PC-3 (cell line): Measurements from ENCODE around the gene TMEM106B. TPM values are rescaled to one million over a fixed set of nuclear protein-coding genes. Genes with fewer than 3 reads are reported as not detected.
A peak's percentile ranks its signal among the peaks of the same experiment; 100 is the strongest.

ENCODE experiments used
- ATAC-seq: fragments of 200-7000 bp; cut with Tn5 transposase; 2 replicates; pipeline ENCODE4 v1.9.1; 2020; ENCODE audit warnings: mild to moderate bottlenecking, moderate library complexity
- BruUV-seq: library from RNA; stranded (reverse); fragments of 400-500 nt; replicated peaks from 2 replicates; lab custom pipeline; 2021; lab: Mats Ljungman, UMichigan
- CTCF ChIA-PET: fragments of 300-600 bp; sonication (Branson Sonifier 250); formaldehyde crosslinking; loops from one replicate; lab custom pipeline; 2022; ENCODE audit warnings: antibody characterized with exemption; lab: Charles Lee
- POLR2A ChIA-PET: fragments of 300-600 bp; sonication (Branson Sonifier 250); formaldehyde crosslinking; loops from one replicate; lab custom pipeline; 2022; ENCODE audit warnings: antibody characterized with exemption; ENCODE audit not compliant: unreplicated experiment; lab: Charles Lee
- DNase-seq: peaks from one replicate; pipeline ENCODE4 v3.0.0-alpha.2; 2015
- H2AFZ ChIP-seq: fragments of 300-600 bp; sonication (generic); 2 replicates; pipeline ENCODE4 v1.6.0; 2016; ENCODE audit warnings: antibody characterized with exemption, low read length
- H3F3A ChIP-seq: fragments of 300-600 bp; sonication (generic); one replicate; pipeline ENCODE4 v1.6.0; 2017; ENCODE audit warnings: antibody characterized with exemption, low read length, control low read depth, mild to moderate bottlenecking; ENCODE audit not compliant: unreplicated experiment
- H3K27ac ChIP-seq: fragments of 300-600 bp; sonication (generic); 2 replicates; pipeline ENCODE4 v1.5.1; 2016; ENCODE audit warnings: mild to moderate bottlenecking, low read length
- H3K27me3 ChIP-seq: fragments of 300-600 bp; sonication (generic); 2 replicates; pipeline ENCODE4 v1.6.1; 2016; ENCODE audit warnings: low read length, mixed read lengths
- H3K36me3 ChIP-seq: fragments of 300-600 bp; sonication (generic); 2 replicates; pipeline ENCODE4 v1.6.1; 2016; ENCODE audit warnings: low read depth, mixed run types, low read length, mixed read lengths
- H3K4me1 ChIP-seq: fragments of 300-600 bp; sonication (generic); 2 replicates; pipeline ENCODE4 v1.5.1; 2016; ENCODE audit warnings: low read length; ENCODE audit not compliant: insufficient read depth
- H3K4me2 ChIP-seq: fragments of 300-600 bp; sonication (generic); 2 replicates; pipeline ENCODE4 v1.6.0; 2016; ENCODE audit warnings: low read length
- H3K4me3 ChIP-seq: fragments of 300-600 bp; sonication (generic); 2 replicates; pipeline ENCODE4 v1.5.1; 2016; ENCODE audit warnings: mild to moderate bottlenecking, low read length, mixed read lengths
- H3K79me2 ChIP-seq: fragments of 300-600 bp; sonication (generic); 2 replicates; pipeline ENCODE4 v1.6.1; 2017; ENCODE audit warnings: low read length, mixed read lengths
- H3K9ac ChIP-seq: fragments of 300-600 bp; sonication (generic); 2 replicates; pipeline ENCODE4 v1.6.0; 2016; ENCODE audit warnings: mild to moderate bottlenecking, low read length
- H3K9me2 ChIP-seq: fragments of 300-600 bp; sonication (generic); replicated peaks from 2 replicates; pipeline ENCODE4 v1.6.1; 2016; ENCODE audit warnings: mixed run types, low read length, mixed read lengths
- H3K9me3 ChIP-seq: fragments of 300-600 bp; sonication (generic); 2 replicates; pipeline ENCODE4 v1.6.1; 2016; ENCODE audit warnings: low read length, mixed read lengths
- H4K20me1 ChIP-seq: fragments of 300-600 bp; sonication (generic); 2 replicates; pipeline ENCODE4 v1.6.1; 2016; ENCODE audit warnings: low read length, mixed read lengths
- CTCF ChIP-seq: fragments of 300-600 bp; sonication (generic); conservative IDR thresholded peaks from 2 replicates; pipeline ENCODE4 v1.5.1; 2017; ENCODE audit warnings: antibody characterized with exemption, low read depth, mild to moderate bottlenecking, low read length
- EZH2 ChIP-seq: fragments of 300-600 bp; sonication (generic); IDR thresholded peaks from one replicate; pipeline ENCODE4 v1.6.1; 2017; ENCODE audit warnings: antibody characterized with exemption, mild to moderate bottlenecking, low read length; ENCODE audit not compliant: unreplicated experiment
- EZH2phosphoT487 ChIP-seq: fragments of 300-600 bp; sonication (generic); IDR thresholded peaks from 2 replicates; pipeline ENCODE4 v1.6.1; 2018; ENCODE audit warnings: mild to moderate bottlenecking, antibody characterized with exemption, low read length, borderline replicate concordance
- intact Hi-C: fragments of 100-400 bp; cut with micrococcal nuclease; formaldehyde crosslinking; loops from 2 replicates; pipeline ENCODE4 v1.9.0; 2023
- total RNA-seq: library from RNA; depleted of rRNA; stranded (reverse); fragments of >200 nt; gene quantifications from 2 replicates; pipeline ENCODE4 v1.2.3, GENCODE V29; 2014; rRNA removed

TMEM106B gene
- total RNA-seq, 1 experiment from 2014 or later, result 41.6 TPM

GRCh38 chr7:12291870-12292269, 80.8 kb downstream of the TMEM106B start:
- Histone ChIP-seq H3F3A (no peaks in the 10 kb centered on the region), H3K4me2 (no peak overlapping the region), H4K20me1 (no peaks in the 10 kb centered on the region), H3K4me3 (no peak overlapping the region), H3K27ac (no peak overlapping the region), H3K9me2 (no peaks in the 10 kb centered on the region), H3K79me2 (no peaks in the 10 kb centered on the region), H3K9me3 (0 out of 2 replicates have a peak, but pooled peaks cover 4% of the 10 kb centered on the region), H3K27me3 (no peaks in the 10 kb centered on the region), H3K9ac (no peak overlapping the region), H3K36me3 (no peaks in the 10 kb centered on the region), H2AFZ (no peak overlapping the region), H3K4me1 (peaks cover 1% of the 10 kb centered on the region)
- ATAC-seq (no peak), DNase-seq (peak; percentile 25)
- intact Hi-C loops, result no loop called here
- POLR2A ChIA-PET, result no interaction called here
- no TSS peak for BruUV-seq
- CTCF ChIA-PET, result interaction anchor here (0.6 to 0.7 kb wide), 2 partner anchors 10 to 154 kb away, joined by 3 read pairs; no protein-coding TSS in a partner anchor
- no peak for TF ChIP-seq EZH2phosphoT487
- TF ChIP-seq EZH2, result no peak
- TF ChIP-seq CTCF, result peak; percentile 52

Other genes starting within 250 kb of the TMEM106B start
- gene VWDE, start 192.6 kb downstream of the TMEM106B start, total RNA-seq, result 5.5 and 7.7 TPM in 2 replicates